HEK293T (cell line): ENCODE measurements around the gene PXT1.

Experiments used
- ARNT ChIP-seq: fragments of 450-650 bp; IDR thresholded peaks from 2 replicates; pipeline ENCODE4 v1.6.1; 2017; ENCODE audit warnings: mild to moderate bottlenecking
- BHLHE40 ChIP-seq: fragments of 450-650 bp; IDR thresholded peaks from 2 replicates; pipeline ENCODE4 v1.6.1; 2016; ENCODE audit warnings: mild to moderate bottlenecking, moderate library complexity, borderline replicate concordance
- CTBP1 ChIP-seq: fragments of 450-650 bp; IDR thresholded peaks from 2 replicates; pipeline ENCODE4 v1.6.1; 2016; ENCODE audit warnings: borderline replicate concordance
- ELF4 ChIP-seq: fragments of 450-650 bp; IDR thresholded peaks from 2 replicates; pipeline ENCODE4 v1.6.1; 2017; ENCODE audit warnings: antibody characterized with exemption
- FOXM1 ChIP-seq: fragments of 450-650 bp; IDR thresholded peaks from 2 replicates; pipeline ENCODE4 v1.6.1; 2017; ENCODE audit warnings: mild to moderate bottlenecking, borderline replicate concordance
- HDGF ChIP-seq: fragments of 450-650 bp; IDR thresholded peaks from 2 replicates; pipeline ENCODE4 v1.6.1; 2017; ENCODE audit warnings: antibody characterized with exemption, borderline replicate concordance
- L3MBTL2 ChIP-seq: fragments of 450-650 bp; conservative IDR thresholded peaks from 2 replicates; pipeline ENCODE4 v1.6.1; 2016; ENCODE audit warnings: mild to moderate bottlenecking
- SP1 ChIP-seq: fragments of 450-650 bp; IDR thresholded peaks from 2 replicates; pipeline ENCODE4 v1.6.1; 2017
- SUZ12 ChIP-seq: fragments of 450-650 bp; IDR thresholded peaks from 2 replicates; pipeline ENCODE4 v1.6.1; 2016; ENCODE audit warnings: mild to moderate bottlenecking
- TARDBP ChIP-seq: fragments of 450-650 bp; IDR thresholded peaks from 2 replicates; pipeline ENCODE4 v1.6.1; 2016

DNA sequence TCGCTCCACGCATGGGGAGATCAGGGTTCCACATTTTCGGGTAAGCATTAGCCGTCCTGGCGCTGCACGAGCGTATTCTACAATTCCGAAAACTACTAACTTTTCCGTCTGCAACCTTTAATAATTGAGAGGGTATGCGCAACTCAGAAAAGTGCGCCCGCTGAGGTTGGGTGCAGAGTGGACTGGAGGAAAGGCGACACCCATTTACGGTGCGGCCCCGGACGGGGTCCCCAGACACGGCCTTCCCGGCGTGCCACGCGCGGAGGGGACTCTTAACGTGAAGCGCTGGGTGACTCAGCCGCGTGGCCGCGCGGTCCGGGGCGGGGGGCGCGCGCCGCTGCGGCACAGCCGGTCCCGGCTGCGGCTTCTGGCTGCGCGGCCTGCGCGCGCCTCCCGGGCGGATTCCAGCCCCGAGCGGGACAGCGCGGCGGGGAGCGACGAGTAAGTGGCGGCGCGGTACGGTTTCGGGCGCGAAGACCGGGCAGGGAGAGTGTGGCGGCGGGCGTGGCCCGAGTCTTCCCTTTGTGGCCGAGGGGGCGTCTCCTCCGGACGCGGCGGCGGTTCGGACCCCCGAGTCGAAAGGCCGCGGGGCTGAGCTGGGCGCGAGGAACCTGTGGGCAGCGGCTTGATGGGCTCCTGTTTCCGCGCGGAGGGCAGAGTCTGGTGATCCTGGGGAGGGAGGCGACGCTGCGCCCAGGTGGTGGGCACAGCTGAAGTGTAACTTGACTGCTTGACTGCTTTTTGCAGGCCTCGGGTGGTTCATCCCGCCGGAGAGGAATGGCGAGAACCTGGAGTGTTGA is at the start of gene PXT1, which contains the start of gene KCTD20:
- no peak for TF ChIP-seq CTBP1
- TF ChIP-seq SUZ12 = no peak
- TF ChIP-seq TARDBP = no peak
- TF ChIP-seq L3MBTL2 = peak; percentile 12; the same call in 1 of the 2 replicates
- TF ChIP-seq ELF4 = no peak
- no peak for TF ChIP-seq ARNT
- no peak for TF ChIP-seq BHLHE40
- TF ChIP-seq FOXM1 = peak; percentile 90
- TF ChIP-seq SP1 = no peak
- no peak for TF ChIP-seq HDGF
